ENCODE data around the gene CLDN15. TPM values are rescaled to one million over a fixed set of nuclear protein-coding genes. Genes with fewer than 3 reads are reported as not detected.

The CLDN15 gene
- polyA plus RNA-seq, 1 donor (not counting 4 experiments of a cell fraction or from before 2014, with no cell fraction given) = 2.4 TPM

DNA sequence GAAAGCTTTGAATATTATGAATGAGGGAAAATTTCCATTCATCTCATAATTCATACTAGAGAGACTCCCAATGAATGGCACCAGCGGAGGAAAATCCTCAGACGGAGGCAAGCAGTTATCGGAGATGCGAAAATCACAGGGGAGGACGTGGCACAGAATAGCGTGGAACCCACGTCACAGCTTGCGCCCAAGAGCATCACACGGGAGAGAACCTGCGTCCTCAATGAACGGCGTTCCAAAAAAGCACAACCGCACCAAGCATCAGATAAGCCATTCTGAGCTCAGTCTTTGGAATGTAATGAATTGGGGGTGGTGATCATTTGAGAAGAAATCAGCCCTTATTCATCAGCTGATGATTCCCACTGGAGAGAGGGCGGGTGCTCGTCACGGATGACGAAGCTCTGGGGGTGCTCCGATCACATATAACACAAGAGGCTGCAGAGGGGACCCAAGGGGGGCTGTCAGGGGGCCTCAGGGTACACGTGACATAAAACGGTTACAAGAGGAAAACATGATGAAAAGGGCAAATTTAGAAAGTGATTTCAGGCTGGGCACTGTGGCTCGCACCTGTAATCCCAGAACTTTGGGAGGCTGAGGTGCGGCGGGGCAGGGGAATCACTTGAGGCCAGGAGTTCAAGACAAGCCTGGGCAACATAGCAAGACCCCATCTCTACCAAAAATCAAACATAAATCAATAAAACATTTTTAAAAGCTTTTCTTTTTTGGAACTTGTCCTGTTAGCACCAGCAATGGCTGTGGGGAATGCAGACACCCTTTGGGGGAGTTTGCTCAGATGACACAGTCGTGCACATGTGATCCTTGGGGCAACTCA lies 41.1 kb upstream of the CLDN15 start:
- no peak for FAIRE-seq
- TF ChIP-seq, protein P1, sequence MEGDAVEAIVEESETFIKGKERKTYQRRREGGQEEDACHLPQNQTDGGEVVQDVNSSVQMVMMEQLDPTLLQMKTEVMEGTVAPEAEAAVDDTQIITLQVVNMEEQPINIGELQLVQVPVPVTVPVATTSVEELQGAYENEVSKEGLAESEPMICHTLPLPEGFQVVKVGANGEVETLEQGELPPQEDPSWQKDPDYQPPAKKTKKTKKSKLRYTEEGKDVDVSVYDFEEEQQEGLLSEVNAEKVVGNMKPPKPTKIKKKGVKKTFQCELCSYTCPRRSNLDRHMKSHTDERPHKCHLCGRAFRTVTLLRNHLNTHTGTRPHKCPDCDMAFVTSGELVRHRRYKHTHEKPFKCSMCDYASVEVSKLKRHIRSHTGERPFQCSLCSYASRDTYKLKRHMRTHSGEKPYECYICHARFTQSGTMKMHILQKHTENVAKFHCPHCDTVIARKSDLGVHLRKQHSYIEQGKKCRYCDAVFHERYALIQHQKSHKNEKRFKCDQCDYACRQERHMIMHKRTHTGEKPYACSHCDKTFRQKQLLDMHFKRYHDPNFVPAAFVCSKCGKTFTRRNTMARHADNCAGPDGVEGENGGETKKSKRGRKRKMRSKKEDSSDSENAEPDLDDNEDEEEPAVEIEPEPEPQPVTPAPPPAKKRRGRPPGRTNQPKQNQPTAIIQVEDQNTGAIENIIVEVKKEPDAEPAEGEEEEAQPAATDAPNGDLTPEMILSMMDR (optimal IDR thresholded peaks at IDR 0.05 in 1 of 3, IDR thresholded peaks at IDR 0.05 in 1 of 3, conservative IDR thresholded peaks at IDR 0.05 in 1 of 3; ENCODE audit: extremely low read depth in 1 of 3, insufficient read depth in 2 of 3, low read length in 3 of 3) = no peak
- no peak for TF ChIP-seq EZH2 (IDR thresholded peaks at IDR 0.05; ENCODE audit: low read length)
- Histone ChIP-seq H3K4me3 (ENCODE audit: control insufficient read depth in 2 of 3, extremely low read depth in 1 of 3, insufficient read depth in 2 of 3, low read depth in 1 of 3, low read length in 3 of 3) (no peak overlapping the region), H3K36me3 (ENCODE audit: control insufficient read depth in 2 of 2, extremely low read depth in 1 of 2, insufficient read depth in 2 of 2, low read length in 2 of 2) (no peaks in the 10 kb centered on the region), H3K9me1 (ENCODE audit: control insufficient read depth, extremely low read depth, insufficient read depth, low read length) (no peaks in the 10 kb centered on the region), H3K9me3 (ENCODE audit: control insufficient read depth, low read depth, low read length) (no peaks in the 10 kb centered on the region), H2AFZ (ENCODE audit: control insufficient read depth, low read length) (no peak overlapping the region), H4K20me1 (ENCODE audit: control insufficient read depth, extremely low read depth, insufficient read depth, low read length) (no peaks in the 10 kb centered on the region), H3K4me1 (ENCODE audit: control insufficient read depth, extremely low read depth, insufficient read depth, low read length) (no peaks in the 10 kb centered on the region), H3K4me2 (ENCODE audit: control insufficient read depth, extremely low read depth, insufficient read depth, low read depth, low read length) (no peak overlapping the region), H3K27ac (ENCODE audit: control insufficient read depth, insufficient read depth, low read length) (no peak overlapping the region), H3K79me2 (ENCODE audit: control insufficient read depth, insufficient read depth, low read length) (no peaks in the 10 kb centered on the region), H3K9ac (ENCODE audit: control insufficient read depth, extremely low read depth, insufficient read depth, low read length) (no peak overlapping the region), H3K27me3 (ENCODE audit: control insufficient read depth, extremely low read depth, insufficient read depth, low read length) (peaks cover 9% of the 10 kb centered on the region)
- no peak for DNase-seq (ENCODE audit: low read depth, low spot score)
- dilution Hi-C loops (cut with MboI; ENCODE audit: extremely low pct_ligation_motif_present, low sequenced_read_pairs) = no loop called here

DNA sequence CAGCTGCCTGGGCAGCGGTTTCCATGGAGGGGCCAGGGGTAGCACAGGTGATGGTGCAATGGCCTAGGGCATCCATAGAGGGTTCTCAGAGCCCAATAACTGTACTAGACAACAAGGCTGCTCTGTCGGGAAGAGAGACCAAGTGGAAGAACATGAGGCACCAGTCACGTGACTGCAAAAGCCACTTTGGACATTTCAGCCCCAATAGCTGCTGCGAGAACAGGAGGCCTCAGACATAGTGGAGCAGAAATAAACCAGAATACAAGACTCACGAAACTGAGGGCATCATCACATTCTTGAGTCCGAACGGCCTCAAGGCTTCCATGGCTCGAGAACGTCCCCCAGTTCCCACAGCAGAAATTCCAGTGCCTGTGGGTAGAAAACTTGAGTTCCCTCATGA lies 39.6 kb upstream of the CLDN15 start:
- Histone ChIP-seq H3K36me3 (ENCODE audit: control insufficient read depth in 2 of 2, extremely low read depth in 1 of 2, insufficient read depth in 2 of 2, low read length in 2 of 2) (no peaks in the 10 kb centered on the region), H3K4me2 (ENCODE audit: control insufficient read depth, extremely low read depth, insufficient read depth, low read depth, low read length) (no peak overlapping the region), H3K9ac (ENCODE audit: control insufficient read depth, extremely low read depth, insufficient read depth, low read length) (no peak overlapping the region), H3K27ac (ENCODE audit: control insufficient read depth, insufficient read depth, low read length) (no peak overlapping the region), H3K27me3 (ENCODE audit: control insufficient read depth, extremely low read depth, insufficient read depth, low read length) (peaks cover 9% of the 10 kb centered on the region), H4K20me1 (ENCODE audit: control insufficient read depth, extremely low read depth, insufficient read depth, low read length) (no peaks in the 10 kb centered on the region), H3K9me3 (ENCODE audit: control insufficient read depth, low read depth, low read length) (no peaks in the 10 kb centered on the region), H2AFZ (ENCODE audit: control insufficient read depth, low read length) (no peak overlapping the region), H3K4me1 (ENCODE audit: control insufficient read depth, extremely low read depth, insufficient read depth, low read length) (no peaks in the 10 kb centered on the region), H3K79me2 (ENCODE audit: control insufficient read depth, insufficient read depth, low read length) (no peaks in the 10 kb centered on the region), H3K9me1 (ENCODE audit: control insufficient read depth, extremely low read depth, insufficient read depth, low read length) (no peaks in the 10 kb centered on the region), H3K4me3 (ENCODE audit: control insufficient read depth in 2 of 3, extremely low read depth in 1 of 3, insufficient read depth in 2 of 3, low read depth in 1 of 3, low read length in 3 of 3) (no peak overlapping the region)
- no peak for DNase-seq (ENCODE audit: low read depth, low spot score)
- FAIRE-seq = no peak
- no peak for TF ChIP-seq EZH2 (IDR thresholded peaks at IDR 0.05; ENCODE audit: low read length)
- TF ChIP-seq, protein P1 (optimal IDR thresholded peaks at IDR 0.05 in 1 of 3, IDR thresholded peaks at IDR 0.05 in 1 of 3, conservative IDR thresholded peaks at IDR 0.05 in 1 of 3; ENCODE audit: extremely low read depth in 1 of 3, insufficient read depth in 2 of 3, low read length in 3 of 3) = no peak
- dilution Hi-C loops (cut with MboI; ENCODE audit: extremely low pct_ligation_motif_present, low sequenced_read_pairs) = no loop called here

All from keratinocyte (primary cell).